ENCODE measurements around the gene NANOS2.
"Not testable (repeated sequence)": the region's sequence is repeated elsewhere in the genome, so short reads cannot be mapped to it uniquely, and the experiment has no call there.

The NANOS2 gene

GRCh38 chr19:45878043-45878794 is 36.4 kb downstream of the NANOS2 start:
- Histone ChIP-seq H3K9me3 (ENCODE audit: control insufficient read depth, low read length) (no peaks in the 10 kb centered on the region), H3K9ac (ENCODE audit: low read length) (peak overlapping the region; percentile 74), H3K4me3 (ENCODE audit: low read length) (peak overlapping the region; percentile 22), H3K36me3 (ENCODE audit: control insufficient read depth, insufficient read depth, low read length) (peaks cover 9% of the 10 kb centered on the region), H3K27me3 (ENCODE audit: control insufficient read depth, insufficient read depth, low read length) (no peaks in the 10 kb centered on the region), H3K4me1 (ENCODE audit: control insufficient read depth, insufficient read depth, low read length) (peaks cover 90% of the 10 kb centered on the region)

- no peaks in the 10 kb centered on the region for H3K9me3 ChIP-seq (ENCODE audit: control insufficient read depth, low read length)
- peaks cover 14% of the 10 kb centered on the region for H3K36me3 ChIP-seq (ENCODE audit: control insufficient read depth, insufficient read depth, low read length)
- peaks cover 95% of the 10 kb centered on the region for H3K4me1 ChIP-seq (ENCODE audit: control insufficient read depth, insufficient read depth, low read length)
- H3K4me3 ChIP-seq (ENCODE audit: low read length) = no peak overlapping the region
- H3K9ac ChIP-seq (ENCODE audit: low read length) = peak overlapping the region; percentile 66
- H3K27me3 ChIP-seq (ENCODE audit: control insufficient read depth, insufficient read depth, low read length) = no peaks in the 10 kb centered on the region
Measured at GRCh38 chr19:45876411-45877197, 38.0 kb downstream of the NANOS2 start.

- H3K27me3 ChIP-seq (ENCODE audit: control insufficient read depth, insufficient read depth, low read length) = no peaks in the 10 kb centered on the region
- peaks cover 92% of the 10 kb centered on the region for H3K4me1 ChIP-seq (ENCODE audit: control insufficient read depth, insufficient read depth, low read length)
- H3K9me3 ChIP-seq (ENCODE audit: control insufficient read depth, low read length) = no peaks in the 10 kb centered on the region
- H3K9ac ChIP-seq (ENCODE audit: low read length) = peak overlapping the region; percentile 66
- H3K36me3 ChIP-seq (ENCODE audit: control insufficient read depth, insufficient read depth, low read length) = peaks cover 14% of the 10 kb centered on the region
- H3K4me3 ChIP-seq (ENCODE audit: low read length) = no peak overlapping the region
Measured at GRCh38 chr19:45876161-45876410, 38.5 kb downstream of the NANOS2 start.

GRCh38 chr19:45874620-45874966 is 40.0 kb downstream of the NANOS2 start:
- Histone ChIP-seq H3K4me1 (ENCODE audit: control insufficient read depth, insufficient read depth, low read length) (peaks cover 88% of the 10 kb centered on the region), H3K36me3 (ENCODE audit: control insufficient read depth, insufficient read depth, low read length) (peaks cover 14% of the 10 kb centered on the region), H3K4me3 (ENCODE audit: low read length) (no peak overlapping the region), H3K9ac (ENCODE audit: low read length) (no peak overlapping the region), H3K27me3 (ENCODE audit: control insufficient read depth, insufficient read depth, low read length) (no peaks in the 10 kb centered on the region), H3K9me3 (ENCODE audit: control insufficient read depth, low read length) (no peaks in the 10 kb centered on the region)

- H3K36me3 ChIP-seq (ENCODE audit: control insufficient read depth, insufficient read depth, low read length) = peaks cover 14% of the 10 kb centered on the region
- no peak overlapping the region for H3K9ac ChIP-seq (ENCODE audit: low read length)
- H3K9me3 ChIP-seq (ENCODE audit: control insufficient read depth, low read length) = no peaks in the 10 kb centered on the region
- H3K4me1 ChIP-seq (ENCODE audit: control insufficient read depth, insufficient read depth, low read length) = peaks cover 75% of the 10 kb centered on the region
- no peak overlapping the region for H3K4me3 ChIP-seq (ENCODE audit: low read length)
- H3K27me3 ChIP-seq (ENCODE audit: control insufficient read depth, insufficient read depth, low read length) = no peaks in the 10 kb centered on the region
Measured at GRCh38 chr19:45873219-45873772, 41.3 kb downstream of the NANOS2 start.

- Histone ChIP-seq H3K27me3 (ENCODE audit: control insufficient read depth, insufficient read depth, low read length) (no peaks in the 10 kb centered on the region), H3K36me3 (ENCODE audit: control insufficient read depth, insufficient read depth, low read length) (peaks cover 14% of the 10 kb centered on the region), H3K4me3 (ENCODE audit: low read length) (no peak overlapping the region), H3K9ac (ENCODE audit: low read length) (no peak overlapping the region), H3K4me1 (ENCODE audit: control insufficient read depth, insufficient read depth, low read length) (peaks cover 69% of the 10 kb centered on the region), H3K9me3 (ENCODE audit: control insufficient read depth, low read length) (no peaks in the 10 kb centered on the region)
Measured at GRCh38 chr19:45872095-45872919, 42.3 kb downstream of the NANOS2 start.

GRCh38 chr19:45870798-45871197 is 43.8 kb downstream of the NANOS2 start:
- H3K4me3 ChIP-seq (ENCODE audit: low read length) = no peak overlapping the region
- H3K9ac ChIP-seq (ENCODE audit: low read length) = no peak overlapping the region
- peaks cover 14% of the 10 kb centered on the region for H3K36me3 ChIP-seq (ENCODE audit: control insufficient read depth, insufficient read depth, low read length)
- no peaks in the 10 kb centered on the region for H3K27me3 ChIP-seq (ENCODE audit: control insufficient read depth, insufficient read depth, low read length)
- H3K4me1 ChIP-seq (ENCODE audit: control insufficient read depth, insufficient read depth, low read length) = peaks cover 54% of the 10 kb centered on the region
- H3K9me3 ChIP-seq (ENCODE audit: control insufficient read depth, low read length) = no peaks in the 10 kb centered on the region

GRCh38 chr19:45867241-45867640 is 47.3 kb downstream of the NANOS2 start:
- H3K9ac ChIP-seq (ENCODE audit: low read length) = peak overlapping the region; percentile 88

GRCh38 chr19:45866400-45867176 is 48.0 kb downstream of the NANOS2 start:
- H3K9ac ChIP-seq (ENCODE audit: low read length) = peak overlapping the region; percentile 88
- H3K9me3 ChIP-seq (ENCODE audit: control insufficient read depth, low read length) = no peaks in the 10 kb centered on the region
- no peaks in the 10 kb centered on the region for H3K27me3 ChIP-seq (ENCODE audit: control insufficient read depth, insufficient read depth, low read length)
- no peaks in the 10 kb centered on the region for H3K36me3 ChIP-seq (ENCODE audit: control insufficient read depth, insufficient read depth, low read length)
- peaks cover 27% of the 10 kb centered on the region for H3K4me1 ChIP-seq (ENCODE audit: control insufficient read depth, insufficient read depth, low read length)
- H3K4me3 ChIP-seq (ENCODE audit: low read length) = peak overlapping the region; percentile 75

More at GRCh38 chr19:45867241-45867640, 47.3 kb downstream of the NANOS2 start:
- not testable (repeated sequence) for H3K9me3 ChIP-seq (ENCODE audit: control insufficient read depth, low read length); H3K27me3 ChIP-seq (ENCODE audit: control insufficient read depth, insufficient read depth, low read length); H3K36me3 ChIP-seq (ENCODE audit: control insufficient read depth, insufficient read depth, low read length)
- Histone ChIP-seq H3K4me3 (ENCODE audit: low read length) (peak overlapping the region; percentile 75), H3K4me1 (ENCODE audit: control insufficient read depth, insufficient read depth, low read length) (peaks cover 28% of the 10 kb centered on the region)

GRCh38 chr19:45865269-45865948 is 49.2 kb downstream of the NANOS2 start:
- no peaks in the 10 kb centered on the region for H3K9me3 ChIP-seq (ENCODE audit: control insufficient read depth, low read length)
- H3K4me3 ChIP-seq (ENCODE audit: low read length) = peak overlapping the region; percentile 75
- no peaks in the 10 kb centered on the region for H3K36me3 ChIP-seq (ENCODE audit: control insufficient read depth, insufficient read depth, low read length)
- H3K9ac ChIP-seq (ENCODE audit: low read length) = peak overlapping the region; percentile 88
- peaks cover 20% of the 10 kb centered on the region for H3K4me1 ChIP-seq (ENCODE audit: control insufficient read depth, insufficient read depth, low read length)
- H3K27me3 ChIP-seq (ENCODE audit: control insufficient read depth, insufficient read depth, low read length) = no peaks in the 10 kb centered on the region

GRCh38 chr19:45864629-45865082 is 49.9 kb downstream of the NANOS2 start:
- H3K4me3 ChIP-seq (ENCODE audit: low read length) = peak overlapping the region; percentile 75
- H3K4me1 ChIP-seq (ENCODE audit: control insufficient read depth, insufficient read depth, low read length) = peaks cover 19% of the 10 kb centered on the region
- no peaks in the 10 kb centered on the region for H3K36me3 ChIP-seq (ENCODE audit: control insufficient read depth, insufficient read depth, low read length)
- peak overlapping the region; percentile 88 for H3K9ac ChIP-seq (ENCODE audit: low read length)
- no peaks in the 10 kb centered on the region for H3K9me3 ChIP-seq (ENCODE audit: control insufficient read depth, low read length)
- H3K27me3 ChIP-seq (ENCODE audit: control insufficient read depth, insufficient read depth, low read length) = no peaks in the 10 kb centered on the region

Measured in mucosa of stomach (tissue), 1 donor.